ENCODE results near the gene DMC1.

Gene DMC1

GRCh38 chr22:38523479-38523878, 46.5 kb downstream of the DMC1 start:
- H3K27ac ChIP-seq = no peak overlapping the region
- TF ChIP-seq, protein P1, sequence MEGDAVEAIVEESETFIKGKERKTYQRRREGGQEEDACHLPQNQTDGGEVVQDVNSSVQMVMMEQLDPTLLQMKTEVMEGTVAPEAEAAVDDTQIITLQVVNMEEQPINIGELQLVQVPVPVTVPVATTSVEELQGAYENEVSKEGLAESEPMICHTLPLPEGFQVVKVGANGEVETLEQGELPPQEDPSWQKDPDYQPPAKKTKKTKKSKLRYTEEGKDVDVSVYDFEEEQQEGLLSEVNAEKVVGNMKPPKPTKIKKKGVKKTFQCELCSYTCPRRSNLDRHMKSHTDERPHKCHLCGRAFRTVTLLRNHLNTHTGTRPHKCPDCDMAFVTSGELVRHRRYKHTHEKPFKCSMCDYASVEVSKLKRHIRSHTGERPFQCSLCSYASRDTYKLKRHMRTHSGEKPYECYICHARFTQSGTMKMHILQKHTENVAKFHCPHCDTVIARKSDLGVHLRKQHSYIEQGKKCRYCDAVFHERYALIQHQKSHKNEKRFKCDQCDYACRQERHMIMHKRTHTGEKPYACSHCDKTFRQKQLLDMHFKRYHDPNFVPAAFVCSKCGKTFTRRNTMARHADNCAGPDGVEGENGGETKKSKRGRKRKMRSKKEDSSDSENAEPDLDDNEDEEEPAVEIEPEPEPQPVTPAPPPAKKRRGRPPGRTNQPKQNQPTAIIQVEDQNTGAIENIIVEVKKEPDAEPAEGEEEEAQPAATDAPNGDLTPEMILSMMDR (conservative IDR thresholded peaks at IDR 0.05) = no peak

DNA sequence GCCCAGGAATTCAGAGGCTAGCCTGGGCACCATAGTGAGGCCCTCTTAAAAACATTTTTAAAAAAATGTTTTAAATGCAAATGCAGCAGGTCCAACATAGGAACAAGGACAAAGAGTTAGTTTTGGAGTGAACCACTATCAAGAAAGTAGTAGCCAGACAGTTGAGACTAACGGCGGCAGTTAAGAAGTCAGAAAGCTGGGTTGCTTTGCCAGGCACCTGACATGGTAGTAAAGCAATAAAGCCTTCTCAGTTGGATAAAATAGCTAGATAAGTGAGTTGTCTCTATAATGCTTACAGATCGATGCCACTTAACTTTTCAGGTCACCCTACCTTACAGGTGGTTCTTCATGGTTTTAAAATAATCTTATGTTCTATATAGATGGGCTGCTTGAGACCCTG, 47.0 kb downstream of the DMC1 start:
- H3K27ac ChIP-seq = no peak overlapping the region
- TF ChIP-seq, protein P1 (conservative IDR thresholded peaks at IDR 0.05) = no peak

DNA sequence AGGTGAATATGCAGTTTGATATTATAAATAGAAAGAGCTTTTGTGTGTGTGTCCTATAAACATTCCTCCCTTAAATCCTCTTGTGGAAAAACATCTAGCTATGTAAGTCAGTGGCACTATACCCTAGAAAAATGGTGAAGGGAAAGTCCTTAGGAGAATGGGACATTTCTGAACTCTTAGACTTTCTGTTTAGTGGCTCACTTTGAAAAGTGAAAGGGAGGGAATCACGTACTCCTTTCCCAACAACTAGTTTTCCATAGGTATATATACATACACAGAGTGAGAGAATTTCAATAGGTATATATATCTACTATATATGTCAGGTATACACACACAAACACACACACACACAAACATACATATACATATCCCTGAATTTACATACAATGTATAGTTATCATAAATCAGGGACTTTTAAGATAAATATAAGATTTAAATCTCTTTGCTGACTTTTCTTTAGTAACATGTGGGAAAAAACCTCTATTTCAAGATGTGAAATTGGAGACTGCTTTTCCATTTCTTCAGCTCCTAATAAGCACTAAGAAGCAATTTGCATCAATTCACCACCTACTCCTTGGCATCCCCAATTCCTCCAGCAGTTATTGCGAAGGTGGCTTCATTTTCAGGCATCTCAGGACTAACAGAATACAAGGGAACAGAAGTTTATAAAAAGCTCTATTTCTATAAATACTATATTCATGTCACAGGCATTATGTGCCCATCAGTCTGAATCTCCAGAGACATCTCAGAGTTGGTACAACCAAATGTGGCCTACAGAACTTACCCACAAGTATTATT, 50.3 kb downstream of the DMC1 start:
- H3K27ac ChIP-seq = no peak overlapping the region
- TF ChIP-seq, protein P1 (conservative IDR thresholded peaks at IDR 0.05) = no peak

DNA sequence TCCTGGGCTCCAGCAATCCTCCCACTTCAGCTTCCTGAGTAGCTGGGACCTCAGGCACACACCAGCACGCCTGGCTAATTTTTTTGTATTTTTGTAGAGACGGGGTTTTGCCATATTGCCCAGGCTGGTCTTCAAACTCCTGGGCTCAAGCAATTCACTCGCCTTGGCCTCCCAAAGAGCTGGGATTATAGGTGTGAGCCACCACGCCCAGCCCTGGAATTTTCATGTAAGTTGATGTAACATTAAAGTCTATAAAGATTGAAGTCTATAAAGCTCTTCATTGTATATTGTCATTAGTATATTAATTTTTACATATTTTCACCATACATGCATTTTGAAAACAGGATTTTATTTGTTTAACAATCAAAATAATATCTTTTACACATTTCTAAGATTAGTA, 51.4 kb downstream of the DMC1 start:
- no peak overlapping the region for H3K27ac ChIP-seq
- TF ChIP-seq, protein P1 (conservative IDR thresholded peaks at IDR 0.05) = no peak

- TF ChIP-seq, protein P1 (conservative IDR thresholded peaks at IDR 0.05) = peak; percentile 61
- H3K27ac ChIP-seq = no peak overlapping the region
Observed at GRCh38 chr22:38513063-38513462, 56.9 kb downstream of the DMC1 start.

GRCh38 chr22:38510416-38510970, 59.5 kb downstream of the DMC1 start:
- H3K27ac ChIP-seq = no peak overlapping the region
- TF ChIP-seq, protein P1 (conservative IDR thresholded peaks at IDR 0.05) = no peak

DNA sequence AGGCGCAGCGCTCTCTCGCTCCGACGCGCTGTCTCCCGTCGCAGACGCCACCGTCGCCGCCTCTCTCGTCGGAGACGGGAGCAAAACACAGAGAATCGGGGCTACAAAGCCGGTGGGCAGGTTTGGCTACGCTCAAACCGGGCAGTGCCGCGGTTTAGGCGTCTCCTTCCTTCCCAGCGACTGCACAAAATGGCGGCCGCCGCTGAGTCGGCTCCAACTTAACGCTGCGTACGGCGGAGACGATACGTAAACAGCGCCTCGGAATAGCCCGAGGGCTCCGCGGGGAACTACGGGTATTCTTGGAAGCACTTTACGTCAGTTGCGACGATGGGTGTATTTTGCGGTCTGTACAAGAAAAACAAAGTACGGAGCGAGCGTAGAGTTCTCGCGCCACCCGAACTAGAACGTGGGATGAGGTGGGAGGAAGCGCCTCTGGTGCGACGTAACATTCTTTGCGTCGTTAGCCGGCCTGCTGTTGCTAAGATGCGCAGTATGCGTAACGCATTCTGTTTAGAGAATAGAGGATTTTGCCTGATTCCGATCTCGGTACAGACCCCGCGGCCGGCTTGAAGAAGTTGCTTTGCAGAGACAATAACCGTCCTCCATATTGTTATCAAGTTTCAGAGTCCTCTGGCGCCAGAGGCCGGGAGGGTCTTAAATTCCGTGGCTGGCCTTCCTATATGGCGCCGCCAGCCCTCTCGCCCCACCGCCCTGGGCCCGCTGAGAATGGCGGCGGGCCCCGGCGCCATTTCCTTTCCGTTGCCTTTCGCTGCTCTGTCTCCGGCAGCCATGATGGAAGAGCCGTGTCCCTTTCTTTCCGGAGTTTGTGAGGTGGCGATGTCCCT, 63.6 kb downstream of the DMC1 start, which contains the start of gene DDX17:
TSS of gene DDX17 (minus strand) at position 194 of the 845 bp plus-strand sequence.
- TF ChIP-seq, protein P1 (conservative IDR thresholded peaks at IDR 0.05) = no peak

More for the DNA sequence above, 63.6 kb downstream of the DMC1 start, which contains the start of gene DDX17:
- H3K27ac ChIP-seq = peak within 1 kb of the TSS; percentile 99

All from VCaP (cell line).